Measurements from ENCODE around the gene GRIFIN.
"Not testable (repeated sequence)": the region's sequence is repeated elsewhere in the genome, so short reads cannot be mapped to it uniquely, and the experiment has no call there.

Gene GRIFIN

DNA sequence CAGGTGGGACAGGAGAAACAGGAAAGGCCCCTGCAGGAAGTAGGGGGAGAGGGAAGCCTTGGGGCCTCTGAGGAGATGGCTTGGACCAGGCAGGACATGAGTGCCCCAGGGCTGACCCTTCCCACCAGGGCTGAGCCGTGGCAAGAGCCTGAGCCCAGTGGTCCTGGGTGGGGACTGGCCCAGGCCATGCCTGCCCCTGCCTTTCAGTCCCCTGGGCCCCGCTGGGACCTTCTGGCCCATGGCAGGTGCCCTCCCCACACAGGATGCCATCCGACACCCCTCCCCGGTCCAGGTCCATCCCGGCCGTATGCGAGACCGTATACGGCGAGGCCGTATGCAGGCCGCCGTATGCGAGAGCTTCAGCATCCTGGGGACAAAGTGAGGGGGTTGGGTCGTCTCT is 2.0 kb downstream of the GRIFIN start:
- H3K4me3 ChIP-seq (ENCODE audit: low read depth, low read length), result no peak overlapping the region
- no peak for DNase-seq (ENCODE audit: low read depth)
- TF ChIP-seq, protein P1, sequence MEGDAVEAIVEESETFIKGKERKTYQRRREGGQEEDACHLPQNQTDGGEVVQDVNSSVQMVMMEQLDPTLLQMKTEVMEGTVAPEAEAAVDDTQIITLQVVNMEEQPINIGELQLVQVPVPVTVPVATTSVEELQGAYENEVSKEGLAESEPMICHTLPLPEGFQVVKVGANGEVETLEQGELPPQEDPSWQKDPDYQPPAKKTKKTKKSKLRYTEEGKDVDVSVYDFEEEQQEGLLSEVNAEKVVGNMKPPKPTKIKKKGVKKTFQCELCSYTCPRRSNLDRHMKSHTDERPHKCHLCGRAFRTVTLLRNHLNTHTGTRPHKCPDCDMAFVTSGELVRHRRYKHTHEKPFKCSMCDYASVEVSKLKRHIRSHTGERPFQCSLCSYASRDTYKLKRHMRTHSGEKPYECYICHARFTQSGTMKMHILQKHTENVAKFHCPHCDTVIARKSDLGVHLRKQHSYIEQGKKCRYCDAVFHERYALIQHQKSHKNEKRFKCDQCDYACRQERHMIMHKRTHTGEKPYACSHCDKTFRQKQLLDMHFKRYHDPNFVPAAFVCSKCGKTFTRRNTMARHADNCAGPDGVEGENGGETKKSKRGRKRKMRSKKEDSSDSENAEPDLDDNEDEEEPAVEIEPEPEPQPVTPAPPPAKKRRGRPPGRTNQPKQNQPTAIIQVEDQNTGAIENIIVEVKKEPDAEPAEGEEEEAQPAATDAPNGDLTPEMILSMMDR (IDR thresholded peaks at IDR 0.05; ENCODE audit: control insufficient read depth, extremely low read depth, insufficient read depth), result no peak

- TF ChIP-seq, protein P1 (IDR thresholded peaks at IDR 0.05; ENCODE audit: control insufficient read depth, extremely low read depth, insufficient read depth), result no peak
- no peak for DNase-seq (ENCODE audit: low read depth)
- no peak overlapping the region for H3K4me3 ChIP-seq (ENCODE audit: low read depth, low read length)
Observed at GRCh38 chr7:2473496-2474180, 2.6 kb downstream of the GRIFIN start.

GRCh38 chr7:2472739-2473138 is 3.5 kb downstream of the GRIFIN start:
- no peak for DNase-seq (ENCODE audit: low read depth)
- H3K4me3 ChIP-seq (ENCODE audit: low read depth, low read length), result no peak overlapping the region
- TF ChIP-seq, protein P1 (IDR thresholded peaks at IDR 0.05; ENCODE audit: control insufficient read depth, extremely low read depth, insufficient read depth), result no peak

GRCh38 chr7:2471396-2471795 is 4.8 kb downstream of the GRIFIN start:
- TF ChIP-seq, protein P1 (IDR thresholded peaks at IDR 0.05; ENCODE audit: control insufficient read depth, extremely low read depth, insufficient read depth), result no peak
- no peak overlapping the region for H3K4me3 ChIP-seq (ENCODE audit: low read depth, low read length)
- no peak for DNase-seq (ENCODE audit: low read depth)

DNA sequence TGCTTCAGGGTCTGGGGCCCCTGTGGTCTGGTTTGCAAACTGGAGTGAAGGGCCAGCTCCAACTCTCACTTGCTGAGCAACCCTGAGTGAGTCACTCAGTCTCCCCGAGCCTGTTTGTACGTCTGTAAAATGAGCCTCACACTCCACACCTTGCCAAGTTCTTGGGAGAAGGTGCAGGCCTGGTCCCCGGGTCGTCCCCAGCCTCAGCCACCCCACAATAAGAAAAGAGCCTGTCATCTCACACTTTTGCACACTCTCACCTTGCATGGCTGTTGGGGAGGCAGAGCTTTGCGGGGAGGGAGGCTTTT is 5.2 kb downstream of the GRIFIN start:
- TF ChIP-seq, protein P1 (IDR thresholded peaks at IDR 0.05; ENCODE audit: control insufficient read depth, extremely low read depth, insufficient read depth), result no peak
- H3K4me3 ChIP-seq (ENCODE audit: low read depth, low read length), result no peak overlapping the region
- DNase-seq (ENCODE audit: low read depth), result no peak

GRCh38 chr7:2470204-2471021 is 5.8 kb downstream of the GRIFIN start:
- DNase-seq (ENCODE audit: low read depth), result no peak
- H3K4me3 ChIP-seq (ENCODE audit: low read depth, low read length), result no peak overlapping the region
- TF ChIP-seq, protein P1 (IDR thresholded peaks at IDR 0.05; ENCODE audit: control insufficient read depth, extremely low read depth, insufficient read depth), result no peak

DNA sequence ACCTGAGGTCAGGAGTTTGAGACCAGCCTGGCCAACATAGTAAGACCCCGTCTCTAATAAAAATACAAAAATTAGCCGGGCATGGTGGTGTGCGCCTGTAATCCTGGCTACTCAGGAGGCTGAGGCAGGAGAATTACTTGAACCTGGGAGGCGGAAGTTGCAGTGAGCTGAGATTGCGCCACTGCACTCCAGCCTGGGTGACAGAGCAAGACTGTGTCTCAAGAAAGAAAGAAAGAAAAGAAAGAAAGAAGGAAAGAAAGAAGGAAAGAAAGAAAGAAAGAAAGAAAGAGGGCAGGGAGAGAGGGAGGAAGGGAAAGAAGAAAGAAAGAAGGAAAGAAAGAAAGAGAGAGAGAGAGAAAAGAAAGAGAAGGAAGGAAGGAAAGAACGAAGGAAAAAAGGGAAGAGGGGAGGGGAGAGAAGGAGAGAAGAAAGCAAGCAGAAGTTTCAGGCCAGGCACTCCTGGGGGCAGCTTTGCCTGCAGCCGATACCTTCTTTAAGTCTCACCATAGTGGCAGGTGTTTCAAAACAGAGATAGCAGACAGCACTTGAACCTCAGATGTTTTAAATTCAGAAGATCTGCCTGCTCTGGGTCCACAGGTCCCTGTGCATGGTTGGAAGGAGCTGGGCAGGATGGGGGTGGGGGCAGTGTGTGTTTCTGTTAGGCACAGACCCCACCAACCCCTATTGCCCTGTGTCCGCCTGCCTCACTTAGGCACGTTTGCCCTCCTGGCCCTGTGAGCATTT is 6.6 kb downstream of the GRIFIN start:
- DNase-seq (ENCODE audit: low read depth); H3K4me3 ChIP-seq (ENCODE audit: low read depth, low read length): not testable (repeated sequence)

All from LNCaP clone FGC (cell line).